Putamen (tissue), 1 donor: ENCODE measurements around the gene METTL13.

Experiments
- DNase-seq: peaks from one replicate; pipeline ENCODE4 v3.0.0-alpha.2; 2016; ENCODE audit warnings: low spot score

METTL13 gene

GRCh38 chr1:171803045-171803444 is 21.6 kb downstream of the METTL13 start:
- DNase-seq: no peak

GRCh38 chr1:171803461-171804022 is 22.1 kb downstream of the METTL13 start:
- no peak for DNase-seq

GRCh38 chr1:171805395-171806115 is 24.1 kb downstream of the METTL13 start:
- no peak for DNase-seq

GRCh38 chr1:171807556-171807955 is 26.1 kb downstream of the METTL13 start:
- no peak for DNase-seq

GRCh38 chr1:171809834-171810233 is 28.4 kb downstream of the METTL13 start:
- no peak for DNase-seq

- no peak for DNase-seq
Observed at GRCh38 chr1:171811672-171812071, 30.2 kb downstream of the METTL13 start.

- DNase-seq: no peak
Observed at GRCh38 chr1:171814692-171815091, 33.2 kb downstream of the METTL13 start.

GRCh38 chr1:171816300-171816901 is 34.9 kb downstream of the METTL13 start:
- no peak for DNase-seq

- peak; percentile 45 for DNase-seq
Observed at GRCh38 chr1:171817511-171818265, 36.2 kb downstream of the METTL13 start.

GRCh38 chr1:171819946-171820345 is 38.5 kb downstream of the METTL13 start:
- no peak for DNase-seq

- no peak for DNase-seq
Observed at GRCh38 chr1:171826973-171827372, 45.5 kb downstream of the METTL13 start.

GRCh38 chr1:171828794-171829193 is 47.3 kb downstream of the METTL13 start:
- DNase-seq: no peak

GRCh38 chr1:171833091-171833825 is 51.8 kb downstream of the METTL13 start:
- no peak for DNase-seq

GRCh38 chr1:171834821-171835220 is 53.4 kb downstream of the METTL13 start:
- DNase-seq: no peak

- DNase-seq: no peak
Observed at GRCh38 chr1:171835891-171836290, 54.4 kb downstream of the METTL13 start.

GRCh38 chr1:171841050-171841910 is 59.8 kb downstream of the METTL13 start, which contains the start of gene DNM3:
DNM3 (plus strand) TSS chr1:171841498; CDS start chr1:171841657, 159 bp downstream.
- peak; percentile 93 for DNase-seq

GRCh38 chr1:171841931-171842761 is 60.7 kb downstream of the METTL13 start:
- DNase-seq: peak; percentile 69

GRCh38 chr1:171844381-171844780 is 62.9 kb downstream of the METTL13 start:
- DNase-seq: no peak

- no peak for DNase-seq
Observed at GRCh38 chr1:171845998-171846397, 64.5 kb downstream of the METTL13 start.
